Measurements from ENCODE around the gene CBARP. TPM values are rescaled to one million over a fixed set of nuclear protein-coding genes. Genes with fewer than 3 reads are reported as not detected.

Gene CBARP
- total RNA-seq, 1 experiment from 2014 or later, result 23.8 TPM

DNA sequence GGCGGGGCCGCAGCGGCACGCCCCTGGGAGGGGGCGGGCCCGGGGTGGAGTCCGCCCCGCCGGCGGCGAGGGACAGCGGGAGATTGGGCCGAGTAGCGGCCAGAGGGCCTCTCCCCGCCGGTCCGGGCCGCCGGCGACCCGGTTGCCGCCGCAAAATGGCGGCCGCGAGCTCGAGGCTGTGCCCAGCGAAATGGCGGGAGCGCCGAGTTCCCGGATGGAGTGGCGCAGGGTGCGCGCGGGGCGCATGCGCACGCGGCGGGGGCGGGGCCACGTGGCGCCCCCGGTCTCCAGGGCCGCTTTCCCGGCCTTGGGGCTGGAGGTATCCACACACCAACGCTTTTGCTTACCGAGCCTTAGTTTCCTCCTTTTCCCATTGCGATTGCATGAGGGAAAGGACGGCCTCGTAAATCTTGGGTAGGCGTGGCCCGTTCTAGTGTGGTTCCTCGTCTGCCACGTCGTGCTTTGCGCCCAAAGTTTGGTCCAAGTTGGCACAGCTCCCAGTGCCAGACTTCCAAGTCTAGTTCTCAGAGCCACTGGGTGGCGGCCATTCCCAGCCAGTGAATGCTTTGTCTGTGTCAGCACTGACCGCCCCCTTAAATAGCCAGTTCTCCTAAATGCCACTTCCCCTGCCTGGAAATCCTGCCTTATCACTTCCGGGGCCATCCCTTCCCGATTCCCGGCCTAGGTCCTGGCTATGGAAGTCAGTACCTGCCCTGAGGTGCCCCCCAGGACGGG lies 31.8 kb upstream of the CBARP start (continued):
- TF ChIP-seq, protein P1, sequence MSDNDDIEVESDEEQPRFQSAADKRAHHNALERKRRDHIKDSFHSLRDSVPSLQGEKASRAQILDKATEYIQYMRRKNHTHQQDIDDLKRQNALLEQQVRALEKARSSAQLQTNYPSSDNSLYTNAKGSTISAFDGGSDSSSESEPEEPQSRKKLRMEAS (IDR thresholded peaks at IDR 0.05), result no peak
- no peak for TF ChIP-seq EZH2phosphoT487 (IDR thresholded peaks at IDR 0.05; ENCODE audit: borderline replicate concordance)
- no peak for TF ChIP-seq JUND (IDR thresholded peaks at IDR 0.05)
- TF ChIP-seq EZH2 (IDR thresholded peaks at IDR 0.05), result no peak

DNA sequence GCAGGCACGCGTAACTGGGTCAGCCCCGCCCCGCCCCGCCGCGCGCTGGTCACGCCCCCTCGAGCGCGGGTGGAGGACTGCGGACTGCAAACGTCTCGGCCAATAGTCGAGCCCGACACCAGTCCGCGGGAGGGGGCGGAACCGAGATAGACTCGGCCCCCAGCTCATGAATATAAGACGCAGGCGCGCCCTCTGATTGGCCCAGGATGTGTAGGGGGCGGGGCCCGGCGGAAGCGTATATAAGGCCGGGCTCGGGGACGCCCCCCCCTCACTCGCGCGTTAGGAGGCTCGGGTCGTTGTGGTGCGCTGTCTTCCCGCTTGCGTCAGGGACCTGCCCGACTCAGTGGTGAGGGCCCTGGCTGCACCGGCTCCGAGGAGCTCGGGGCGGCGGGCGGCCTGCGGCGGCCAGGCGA lies 31.3 kb upstream of the CBARP start, which contains the start of gene CIRBP:
TSS of gene CIRBP (plus strand) at position 268 of the 413 bp plus-strand sequence. CDS start 1,602 bp downstream, outside the sequence.
- POLR2A ChIA-PET, result interaction anchor here (0.6 to 1.7 kb wide), 46 partner anchors 10 to 635 kb away, joined by 3 to 139 read pairs (median 5); partner anchors contain the start of genes ABCA7, ATP5F1D, CBARP and CNN2
- H3K27me3 ChIP-seq (ENCODE audit: insufficient read depth, low read length), result no peaks in the 10 kb centered on the region
- BruUV-seq (replicated peaks), result no TSS peak
- ATAC-seq (peak; percentile 69), DNase-seq (ENCODE audit: low read depth, low spot score) (peak; percentile 97)
- H3K36me3 ChIP-seq (ENCODE audit: control insufficient read depth in 1 of 2, insufficient read depth in 2 of 2, low read length in 2 of 2), result peaks cover 24 to 26% of the 10 kb centered on the region in 2 experiments; a peak in 3 of 4 replicates
- no peak for TF ChIP-seq CBX3 (IDR thresholded peaks at IDR 0.05; ENCODE audit: low read depth)
- TF ChIP-seq POLR2A (IDR thresholded peaks at IDR 0.05; ENCODE audit: borderline replicate concordance, extremely low read depth, insufficient read depth, insufficient read length), result peak; percentile 97
- peak; percentile 98 for TF ChIP-seq POLR2AphosphoS5 (IDR thresholded peaks at IDR 0.05; ENCODE audit: low read depth, low read length)
- peaks cover 44 to 81% of the 10 kb centered on the region in 2 experiments for H3K4me1 ChIP-seq (ENCODE audit: control insufficient read depth in 1 of 2, insufficient read depth in 2 of 2, low read length in 2 of 2)
- H3K4me3 ChIP-seq (replicated peaks in 1 of 2; ENCODE audit: low read depth in 1 of 2, low read length in 2 of 2), result peak within 1 kb of the TSS; percentile 85 to 96
- H3K4me2 ChIP-seq (ENCODE audit: low read length), result peak within 1 kb of the TSS; percentile 100
- CTCF ChIA-PET, result interaction anchor here (1.0 to 6.5 kb wide), 4 partner anchors 13 to 186 kb away, joined by 3 to 325 read pairs (median 3); no protein-coding TSS in a partner anchor
- H3K9me3 ChIP-seq (ENCODE audit: control insufficient read depth in 1 of 2, insufficient read depth in 1 of 2, low read depth in 1 of 2, low read length in 2 of 2), result no peaks in the 10 kb centered on the region
- H4K20me1 ChIP-seq (ENCODE audit: insufficient read depth), result no peaks in the 10 kb centered on the region
- peak within 1 kb of the TSS; percentile 98 for H3K9ac ChIP-seq (ENCODE audit: low read length)
- peaks cover 45% of the 10 kb centered on the region for H3K79me2 ChIP-seq (ENCODE audit: insufficient read depth, low read length)
- H3K27ac ChIP-seq (ENCODE audit: low read depth, low read length), result peak within 1 kb of the TSS; percentile 100
- H2AFZ ChIP-seq (ENCODE audit: low read depth, low read length, poor library complexity, severe bottlenecking), result no peak within 1 kb of the TSS
- RAD21 ChIA-PET (ENCODE audit: low non-redundant PET in 1 of 2, low total read pairs in 2 of 2, uncharacterized antibody in 2 of 2, unreplicated experiment in 2 of 2), result interaction anchor here (0.6 to 1.4 kb wide), 5 partner anchors 16 to 243 kb away, joined by 3 to 16 read pairs (median 4); partner anchors contain the start of gene CNN2 (in 1 of the 2)
- no peaks in the 10 kb centered on the region for H3K9me2 ChIP-seq (ENCODE audit: insufficient read depth)
- intact Hi-C loops (cut with micrococcal nuclease), result no loop called here
